ENCODE measurements around the gene CHRNB2. TPM values are rescaled to one million over a fixed set of nuclear protein-coding genes. Genes with fewer than 3 reads are reported as not detected.

The CHRNB2 gene
- total and polyA plus RNA-seq, 10 donors: 0.03 to 0.32 (median 0.18) TPM; not detected in 7

- 77 to 87% (median 82%) methylated on average over 9 to 10 of the region's 10 CpGs for WGBS, 5 donors
- TF ChIP-seq, protein P1, sequence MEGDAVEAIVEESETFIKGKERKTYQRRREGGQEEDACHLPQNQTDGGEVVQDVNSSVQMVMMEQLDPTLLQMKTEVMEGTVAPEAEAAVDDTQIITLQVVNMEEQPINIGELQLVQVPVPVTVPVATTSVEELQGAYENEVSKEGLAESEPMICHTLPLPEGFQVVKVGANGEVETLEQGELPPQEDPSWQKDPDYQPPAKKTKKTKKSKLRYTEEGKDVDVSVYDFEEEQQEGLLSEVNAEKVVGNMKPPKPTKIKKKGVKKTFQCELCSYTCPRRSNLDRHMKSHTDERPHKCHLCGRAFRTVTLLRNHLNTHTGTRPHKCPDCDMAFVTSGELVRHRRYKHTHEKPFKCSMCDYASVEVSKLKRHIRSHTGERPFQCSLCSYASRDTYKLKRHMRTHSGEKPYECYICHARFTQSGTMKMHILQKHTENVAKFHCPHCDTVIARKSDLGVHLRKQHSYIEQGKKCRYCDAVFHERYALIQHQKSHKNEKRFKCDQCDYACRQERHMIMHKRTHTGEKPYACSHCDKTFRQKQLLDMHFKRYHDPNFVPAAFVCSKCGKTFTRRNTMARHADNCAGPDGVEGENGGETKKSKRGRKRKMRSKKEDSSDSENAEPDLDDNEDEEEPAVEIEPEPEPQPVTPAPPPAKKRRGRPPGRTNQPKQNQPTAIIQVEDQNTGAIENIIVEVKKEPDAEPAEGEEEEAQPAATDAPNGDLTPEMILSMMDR (IDR thresholded peaks at IDR 0.05 in 8 of 11, conservative IDR thresholded peaks at IDR 0.05 in 3 of 11): no peak
- TF ChIP-seq POLR2AphosphoS5 (IDR thresholded peaks at IDR 0.05) (no peak), POLR2A (IDR thresholded peaks at IDR 0.05) (no peak)
- H3K27me3 ChIP-seq (replicated peaks in 1 of 7): no peaks in the 10 kb centered on the region
- peaks cover 4 to 100% (median 99%) of the 10 kb centered on the region in 6 donors for H3K36me3 ChIP-seq
- H3K27ac ChIP-seq: no peak overlapping the region
- no peak for DNase-seq
- H3K4me3 ChIP-seq: no peak overlapping the region
- H3K9me3 ChIP-seq: no peaks in the 10 kb centered on the region
- intact Hi-C loops (cut with DNase I; ENCODE audit: low total_unique reads): no loop called here
- H3K4me1 ChIP-seq: peaks cover 0 to 5% (median 2%) of the 10 kb centered on the region in 6 donors
Observed at GRCh38 chr1:154589780-154590179, 22.2 kb downstream of the CHRNB2 start.

DNA sequence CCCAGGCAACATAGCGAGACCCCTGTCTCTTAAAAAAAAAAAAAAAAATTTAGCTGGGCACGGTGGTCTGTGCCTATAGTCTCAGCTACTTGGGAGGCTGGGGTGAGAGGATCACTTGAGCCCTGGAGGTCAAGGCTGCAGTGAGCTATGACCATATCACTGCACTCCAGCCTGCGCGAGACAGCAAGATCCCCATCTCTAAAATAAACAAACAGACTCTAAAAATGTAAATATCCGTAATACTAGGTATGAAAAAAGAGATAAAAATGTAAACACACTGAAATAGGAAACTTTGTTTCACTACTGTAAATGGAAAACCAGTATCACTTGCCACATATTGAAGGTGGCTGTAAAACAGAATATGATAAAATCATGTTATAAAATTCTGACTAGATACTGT is 23.2 kb downstream of the CHRNB2 start:
- Histone ChIP-seq H3K9me3 (no peaks in the 10 kb centered on the region), H3K4me1 (peaks cover 0 to under 1% (median 0%) of the 10 kb centered on the region in 6 donors), H3K4me3 (no peak overlapping the region), H3K27ac (no peak overlapping the region), H3K36me3 (peaks cover 5 to 100% (median 99%) of the 10 kb centered on the region in 6 donors), H3K27me3 (replicated peaks in 1 of 7) (no peaks in the 10 kb centered on the region)
- DNase-seq: no peak
- WGBS, 5 donors: 87 to 94% (median 92%) methylated on average over 5 of the region's 5 CpGs
- intact Hi-C loops (cut with DNase I; ENCODE audit: low total_unique reads): no loop called here
- no peak for TF ChIP-seq POLR2AphosphoS5 (IDR thresholded peaks at IDR 0.05)
- TF ChIP-seq, protein P1 (IDR thresholded peaks at IDR 0.05 in 8 of 11, conservative IDR thresholded peaks at IDR 0.05 in 3 of 11): no peak
- TF ChIP-seq POLR2A (IDR thresholded peaks at IDR 0.05): no peak

DNA sequence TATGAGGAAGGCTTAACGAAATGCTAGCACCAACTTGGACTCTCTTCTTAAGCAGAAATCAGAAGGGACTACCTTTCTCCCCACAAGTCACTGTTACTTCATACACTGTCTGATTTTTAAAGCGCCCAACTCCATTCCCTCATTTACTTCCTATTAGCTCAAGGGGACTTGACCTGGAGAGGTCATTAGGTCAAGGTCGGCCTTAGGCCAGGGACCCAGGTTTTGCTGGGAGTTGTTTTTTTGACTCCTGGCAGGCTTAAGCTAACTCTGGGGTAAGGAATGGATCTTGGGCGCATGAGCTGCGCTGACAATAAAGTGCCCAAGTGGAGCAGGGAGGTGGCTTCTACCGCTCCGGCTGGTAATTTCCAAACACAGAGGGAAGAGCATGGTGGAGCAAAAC is 23.6 kb downstream of the CHRNB2 start:
- DNase-seq: no peak
- TF ChIP-seq POLR2A (IDR thresholded peaks at IDR 0.05) (no peak), POLR2AphosphoS5 (IDR thresholded peaks at IDR 0.05) (no peak)
- TF ChIP-seq, protein P1 (IDR thresholded peaks at IDR 0.05 in 8 of 11, conservative IDR thresholded peaks at IDR 0.05 in 3 of 11): no peak
- Histone ChIP-seq H3K36me3 (peaks cover 6 to 100% (median 99%) of the 10 kb centered on the region in 6 donors), H3K9me3 (no peaks in the 10 kb centered on the region), H3K4me1 (no peaks in the 10 kb centered on the region), H3K4me3 (no peak overlapping the region), H3K27me3 (replicated peaks in 1 of 7) (no peaks in the 10 kb centered on the region), H3K27ac (no peak overlapping the region)
- WGBS, 5 donors: 91 to 97% (median 93%) methylated on average over 7 of the region's 7 CpGs
- intact Hi-C loops (cut with DNase I; ENCODE audit: low total_unique reads): no loop called here

- no peak overlapping the region for H3K4me3 ChIP-seq
- no peak for DNase-seq
- intact Hi-C loops (cut with DNase I; ENCODE audit: low total_unique reads): no loop called here
Observed at GRCh38 chr1:154593390-154593789, 25.8 kb downstream of the CHRNB2 start.

More at GRCh38 chr1:154593390-154593789, 25.8 kb downstream of the CHRNB2 start:
- TF ChIP-seq POLR2AphosphoS5 (IDR thresholded peaks at IDR 0.05) (no peak), POLR2A (IDR thresholded peaks at IDR 0.05) (no peak)
- TF ChIP-seq, protein P1 (IDR thresholded peaks at IDR 0.05 in 8 of 11, conservative IDR thresholded peaks at IDR 0.05 in 3 of 11): no peak
- Histone ChIP-seq H3K27ac (no peak overlapping the region), H3K36me3 (peaks cover 9 to 100% (median 99%) of the 10 kb centered on the region in 6 donors), H3K9me3 (no peaks in the 10 kb centered on the region), H3K4me1 (no peaks in the 10 kb centered on the region), H3K27me3 (replicated peaks in 1 of 7) (no peaks in the 10 kb centered on the region)

All from spleen (tissue), 11 donors.